Effector memory CD4-positive, alpha-beta T cell (primary cell): Measurements from ENCODE around the gene ENO2.

Experiments
- DNase-seq, 3 donors: peaks; one replicate each; pipeline ENCODE4 v3.0.0-alpha.2; 2020
- H3K27ac ChIP-seq: 2 replicates; pipeline ENCODE4 v1.7.0; 2013; ENCODE audit warnings: mild to moderate bottlenecking, low read length, moderate library complexity; ENCODE audit not compliant: insufficient read depth, poor library complexity, severe bottlenecking
- H3K27me3 ChIP-seq: replicated peaks from 2 replicates; pipeline ENCODE4 v1.7.0; 2013; ENCODE audit warnings: mild to moderate bottlenecking, low read length; ENCODE audit not compliant: insufficient read depth, control insufficient read depth, poor library complexity, severe bottlenecking
- H3K36me3 ChIP-seq: 2 replicates; pipeline ENCODE4 v1.7.0; 2013; ENCODE audit warnings: mild to moderate bottlenecking, low read length, moderate library complexity; ENCODE audit not compliant: control insufficient read depth, insufficient read depth
- H3K4me1 ChIP-seq: 2 replicates; pipeline ENCODE4 v1.7.0; 2013; ENCODE audit warnings: low read length, mild to moderate bottlenecking; ENCODE audit not compliant: control insufficient read depth, insufficient read depth, poor library complexity, severe bottlenecking
- H3K4me3 ChIP-seq: 2 replicates; pipeline ENCODE4 v1.7.0; 2013; ENCODE audit warnings: low read length, low read depth, mild to moderate bottlenecking; ENCODE audit not compliant: insufficient read depth, poor library complexity, severe bottlenecking
- H3K9me3 ChIP-seq: 2 replicates; pipeline ENCODE4 v1.7.0; 2013; ENCODE audit warnings: mild to moderate bottlenecking, low read length, moderate library complexity; ENCODE audit not compliant: control insufficient read depth

Gene ENO2

DNA sequence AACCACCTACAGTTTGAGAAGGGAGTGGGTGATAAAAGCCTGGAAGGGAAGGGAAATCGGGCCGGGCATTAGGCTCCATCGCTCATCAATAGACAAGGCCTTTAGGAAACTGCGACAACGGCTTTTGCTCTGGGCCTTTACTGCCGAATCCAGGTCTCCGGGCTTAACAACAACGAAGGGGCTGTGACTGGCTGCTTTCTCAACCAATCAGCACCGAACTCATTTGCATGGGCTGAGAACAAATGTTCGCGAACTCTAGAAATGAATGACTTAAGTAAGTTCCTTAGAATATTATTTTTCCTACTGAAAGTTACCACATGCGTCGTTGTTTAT is 29.0 kb downstream of the ENO2 start:
- H3K9me3 ChIP-seq, result no peaks in the 10 kb centered on the region

GRCh38 chr12:6943722-6944380 is 29.5 kb downstream of the ENO2 start, which contains the start of the genes C12orf57 and RNU7-1:
Gene C12orf57 (plus strand): TSS chr12:6944022. CDS start chr12:6944122, 100 bp downstream.
Gene RNU7-1 (plus strand): TSS chr12:6943816.
- Histone ChIP-seq H3K4me3 (peak within 1 kb of the TSS; percentile 79), H3K27me3 (no peaks in the 10 kb centered on the region), H3K9me3 (no peaks in the 10 kb centered on the region), H3K36me3 (no peaks in the 10 kb centered on the region), H3K27ac (peak within 1 kb of the TSS; percentile 95), H3K4me1 (peaks cover 40% of the 10 kb centered on the region)
- DNase-seq, result peak; percentile 62 to 71 (median 70)

More for the DNA sequence above, 29.0 kb downstream of the ENO2 start:
- Histone ChIP-seq H3K27me3 (no peaks in the 10 kb centered on the region), H3K27ac (peak overlapping the region; percentile 95), H3K36me3 (no peaks in the 10 kb centered on the region), H3K4me3 (no peak overlapping the region), H3K4me1 (peaks cover 36% of the 10 kb centered on the region)
- DNase-seq, result peak; percentile 71 to 78 (median 71)

DNA sequence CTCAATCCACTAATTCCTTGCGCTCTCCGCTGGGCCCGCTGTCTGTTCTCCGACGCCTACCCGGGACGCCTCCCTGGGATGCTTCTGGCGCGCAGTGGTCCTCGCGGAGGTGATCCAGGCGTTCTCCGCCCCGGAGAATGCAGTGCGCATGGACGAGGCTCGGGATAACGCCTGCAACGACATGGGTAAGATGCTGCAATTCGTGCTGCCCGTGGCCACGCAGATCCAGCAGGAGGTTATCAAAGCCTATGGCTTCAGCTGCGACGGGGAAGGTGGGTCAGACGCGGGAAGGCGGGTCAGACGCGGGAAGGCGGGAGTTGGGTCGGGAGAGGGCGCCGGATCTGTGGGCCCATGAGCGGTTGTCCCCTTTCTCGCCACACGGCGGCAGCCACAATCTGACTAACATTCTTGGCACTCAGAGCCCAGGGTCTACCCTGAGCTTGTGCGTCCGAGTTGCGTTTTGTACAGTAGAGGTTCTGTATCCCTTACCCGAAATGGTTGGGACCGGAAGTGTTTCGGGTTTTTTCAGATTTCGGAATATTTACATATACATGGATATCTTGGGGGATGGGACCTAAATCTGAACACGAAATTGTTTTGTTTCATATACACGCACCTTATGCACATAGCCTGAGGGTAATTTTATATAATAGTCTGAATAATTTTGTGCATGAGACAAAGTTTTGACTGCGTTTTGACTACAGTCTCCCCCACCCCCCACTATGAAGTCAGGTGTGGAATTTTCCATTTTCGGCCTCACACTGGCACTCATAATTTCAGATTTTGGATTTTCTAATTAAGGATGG is 30.2 kb downstream of the ENO2 start:
- peak overlapping the region; percentile 95 for H3K27ac ChIP-seq
- no peaks in the 10 kb centered on the region for H3K36me3 ChIP-seq
- no peaks in the 10 kb centered on the region for H3K27me3 ChIP-seq
- peak; percentile 77 to 83 (median 82) for DNase-seq
- no peaks in the 10 kb centered on the region for H3K9me3 ChIP-seq
- peaks cover 46% of the 10 kb centered on the region for H3K4me1 ChIP-seq
- H3K4me3 ChIP-seq, result peak overlapping the region; percentile 79

GRCh38 chr12:6945613-6946012 is 31.2 kb downstream of the ENO2 start:
- no peaks in the 10 kb centered on the region for H3K9me3 ChIP-seq
- peaks cover 56% of the 10 kb centered on the region for H3K4me1 ChIP-seq
- no peak for DNase-seq
- H3K27me3 ChIP-seq, result no peaks in the 10 kb centered on the region
- H3K36me3 ChIP-seq, result no peaks in the 10 kb centered on the region
- peak overlapping the region; percentile 95 for H3K27ac ChIP-seq
- H3K4me3 ChIP-seq, result peak overlapping the region; percentile 51

- H3K9me3 ChIP-seq, result no peaks in the 10 kb centered on the region
- H3K36me3 ChIP-seq, result no peaks in the 10 kb centered on the region
- H3K4me1 ChIP-seq, result peaks cover 61% of the 10 kb centered on the region
- H3K4me3 ChIP-seq, result peak overlapping the region; percentile 51
- DNase-seq, result peak; percentile 56 to 73 (median 67)
- H3K27ac ChIP-seq, result peak overlapping the region; percentile 95
- H3K27me3 ChIP-seq, result no peaks in the 10 kb centered on the region
Observed at GRCh38 chr12:6946033-6946919, 31.9 kb downstream of the ENO2 start.

GRCh38 chr12:6946920-6947374 is 32.6 kb downstream of the ENO2 start:
- H3K4me1 ChIP-seq, result peaks cover 61% of the 10 kb centered on the region
- H3K4me3 ChIP-seq, result peak overlapping the region; percentile 51
- no peaks in the 10 kb centered on the region for H3K36me3 ChIP-seq
- peak overlapping the region; percentile 95 for H3K27ac ChIP-seq
- no peak for DNase-seq
- no peaks in the 10 kb centered on the region for H3K9me3 ChIP-seq
- H3K27me3 ChIP-seq, result no peaks in the 10 kb centered on the region

DNA sequence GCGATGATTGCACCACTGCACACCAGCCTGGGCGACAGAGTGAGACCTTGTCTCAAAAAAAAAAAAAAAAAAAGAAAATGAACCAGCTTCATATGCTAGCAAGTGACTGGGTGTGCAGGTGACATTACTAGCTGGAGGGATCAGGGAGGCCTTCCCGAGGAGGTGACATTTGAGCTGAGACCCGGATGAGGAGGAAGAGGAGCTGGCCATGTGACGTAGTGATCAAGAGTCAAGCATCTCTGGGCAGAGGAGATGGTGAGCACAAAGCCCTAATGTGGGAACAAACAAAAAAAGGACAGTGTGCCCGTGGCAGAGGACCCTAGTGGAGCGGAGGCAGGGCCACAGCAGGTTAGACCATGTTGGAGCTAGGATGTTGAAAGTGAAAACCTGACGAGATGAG is 33.2 kb downstream of the ENO2 start:
- no peak for DNase-seq
- Histone ChIP-seq H3K27me3 (no peaks in the 10 kb centered on the region), H3K9me3 (no peaks in the 10 kb centered on the region), H3K27ac (peak overlapping the region; percentile 95), H3K4me1 (peaks cover 61% of the 10 kb centered on the region), H3K4me3 (no peak overlapping the region), H3K36me3 (no peaks in the 10 kb centered on the region)

GRCh38 chr12:6948873-6949594 is 34.7 kb downstream of the ENO2 start:
- no peaks in the 10 kb centered on the region for H3K27me3 ChIP-seq
- DNase-seq, result no peak
- no peaks in the 10 kb centered on the region for H3K9me3 ChIP-seq
- peaks cover 68% of the 10 kb centered on the region for H3K4me1 ChIP-seq
- H3K27ac ChIP-seq, result peak overlapping the region; percentile 69
- H3K36me3 ChIP-seq, result no peaks in the 10 kb centered on the region
- peak overlapping the region; percentile 41 for H3K4me3 ChIP-seq

GRCh38 chr12:6950401-6950801 is 36.0 kb downstream of the ENO2 start:
- Histone ChIP-seq H3K4me3 (peak overlapping the region; percentile 89), H3K36me3 (peaks cover 6% of the 10 kb centered on the region), H3K9me3 (no peaks in the 10 kb centered on the region), H3K4me1 (peaks cover 70% of the 10 kb centered on the region), H3K27ac (peak overlapping the region; percentile 96), H3K27me3 (no peaks in the 10 kb centered on the region)
- DNase-seq, result no peak
